Measurements from ENCODE around the gene KEAP1. TPM values are rescaled to one million over a fixed set of nuclear protein-coding genes. Genes with fewer than 3 reads are reported as not detected.
"Not testable (repeated sequence)": the region's sequence is repeated elsewhere in the genome, so short reads cannot be mapped to it uniquely, and the experiment has no call there.

KEAP1 gene
- polyA plus RNA-seq (2013, experiment 1 of 2) = 40.1 TPM
- polyA plus RNA-seq (2013, experiment 2 of 2) = 37.6 TPM

- Histone ChIP-seq H3K14ac (ENCODE audit: low read length in 2 of 2) (peak within 1 kb of the TSS in 1 of 2 experiments; percentile 97), H2BK5ac (ENCODE audit: low read depth, low read length, poor library complexity, severe bottlenecking) (peak within 1 kb of the TSS; percentile 95), H3K36me3 (ENCODE audit: control insufficient read depth in 1 of 2, insufficient read depth in 2 of 2, low read depth in 1 of 2, low read length in 2 of 2) (peaks cover 14 to 20% of the 10 kb centered on the region in 2 experiments), H2BK15ac (ENCODE audit: low read depth, poor library complexity, severe bottlenecking) (peak within 1 kb of the TSS; percentile 98), H3K9ac (ENCODE audit: low read length) (peak within 1 kb of the TSS; percentile 97), H3K18ac (ENCODE audit: low read depth in 1 of 2, low read length in 2 of 2) (peak within 1 kb of the TSS; percentile 95 to 99), H3K4me3 (ENCODE audit: insufficient read depth in 1 of 2, low read depth in 1 of 2, low read length in 2 of 2) (peak within 1 kb of the TSS; percentile 75 to 93), H3K27ac (ENCODE audit: low read length, poor library complexity, severe bottlenecking) (peak within 1 kb of the TSS; percentile 42), H3K23ac (ENCODE audit: low read length in 2 of 2) (peak within 1 kb of the TSS in 1 of 2 experiments; percentile 98), H4K91ac (ENCODE audit: low read length) (peak within 1 kb of the TSS; percentile 98), H2AK5ac (ENCODE audit: low read length, severe bottlenecking) (no peak within 1 kb of the TSS), H3K79me1 (replicated peaks; ENCODE audit: low read length, poor library complexity, severe bottlenecking) (peaks cover 13% of the 10 kb centered on the region), H3K9me3 (ENCODE audit: control insufficient read depth, low read length) (no peaks in the 10 kb centered on the region), H3K27me3 (ENCODE audit: control insufficient read depth in 1 of 2, insufficient read depth in 1 of 2, low read length in 2 of 2) (peaks cover 0 to 2% of the 10 kb centered on the region in 2 experiments), H2AFZ (ENCODE audit: low read depth, low read length) (peak within 1 kb of the TSS; percentile 66), H2BK120ac (ENCODE audit: low read depth, low read length) (peak within 1 kb of the TSS; percentile 100), H2BK12ac (ENCODE audit: low read length in 2 of 2) (peak within 1 kb of the TSS; percentile 9 to 95), H3K4me1 (ENCODE audit: control insufficient read depth, insufficient read depth, low read depth, low read length) (peaks cover 16% of the 10 kb centered on the region), H3K4me2 (ENCODE audit: low read length, poor library complexity, severe bottlenecking) (peak within 1 kb of the TSS; percentile 83), H3K4ac (ENCODE audit: low read depth in 1 of 2, low read length in 2 of 2) (peak within 1 kb of the TSS; percentile 86 to 95), H4K8ac (ENCODE audit: low read length) (peak within 1 kb of the TSS; percentile 97)
- 9% methylated on average over 63 of the region's 73 CpGs for WGBS
- peak; percentile 54 for DNase-seq
These were observed at the start of gene KEAP1 for GRCh38 chr19:10503002-10503789. Gene KEAP1 (minus strand): TSS chr19:10503356. CDS start chr19:10500033, 3,323 bp downstream.

- Histone ChIP-seq H4K91ac (ENCODE audit: low read length) (no peak overlapping the region), H3K23ac (ENCODE audit: low read length in 2 of 2) (no peak overlapping the region), H3K4me2 (ENCODE audit: low read length, poor library complexity, severe bottlenecking) (no peak overlapping the region), H3K27ac (ENCODE audit: low read length, poor library complexity, severe bottlenecking) (no peak overlapping the region), H3K9ac (ENCODE audit: low read length) (no peak overlapping the region), H2AFZ (ENCODE audit: low read depth, low read length) (no peak overlapping the region), H3K36me3 (ENCODE audit: control insufficient read depth in 1 of 2, insufficient read depth in 2 of 2, low read depth in 1 of 2, low read length in 2 of 2) (peaks cover 68 to 77% of the 10 kb centered on the region in 2 experiments), H3K18ac (ENCODE audit: low read depth in 1 of 2, low read length in 2 of 2) (no peak overlapping the region), H3K4me1 (ENCODE audit: control insufficient read depth, insufficient read depth, low read depth, low read length) (no peaks in the 10 kb centered on the region), H3K79me1 (replicated peaks; ENCODE audit: low read length, poor library complexity, severe bottlenecking) (peaks cover 20% of the 10 kb centered on the region), H2BK120ac (ENCODE audit: low read depth, low read length) (no peak overlapping the region), H2AK5ac (ENCODE audit: low read length, severe bottlenecking) (no peak overlapping the region), H2BK5ac (ENCODE audit: low read depth, low read length, poor library complexity, severe bottlenecking) (no peak overlapping the region), H3K4me3 (ENCODE audit: insufficient read depth in 1 of 2, low read depth in 1 of 2, low read length in 2 of 2) (no peak overlapping the region), H3K14ac (ENCODE audit: low read length in 2 of 2) (no peak overlapping the region), H3K9me3 (ENCODE audit: control insufficient read depth, low read length) (no peaks in the 10 kb centered on the region), H3K4ac (ENCODE audit: low read depth in 1 of 2, low read length in 2 of 2) (no peak overlapping the region), H2BK15ac (ENCODE audit: low read depth, poor library complexity, severe bottlenecking) (no peak overlapping the region), H4K8ac (ENCODE audit: low read length) (no peak overlapping the region), H3K27me3 (ENCODE audit: control insufficient read depth in 1 of 2, insufficient read depth in 1 of 2, low read length in 2 of 2) (no peaks in the 10 kb centered on the region), H2BK12ac (ENCODE audit: low read length in 2 of 2) (no peak overlapping the region)
- 95% methylated on average over 11 of the region's 12 CpGs for WGBS
- DNase-seq = peak; percentile 30
These were observed 49.4 kb upstream of the KEAP1 start for GRCh38 chr19:10552510-10553053.

- Histone ChIP-seq H4K8ac (ENCODE audit: low read length) (no peak overlapping the region), H3K27ac (ENCODE audit: low read length, poor library complexity, severe bottlenecking) (no peak overlapping the region), H2BK12ac (ENCODE audit: low read length in 2 of 2) (peak overlapping the region in 1 of 2 experiments; percentile 12), H2BK5ac (ENCODE audit: low read depth, low read length, poor library complexity, severe bottlenecking) (no peak overlapping the region), H3K4me1 (ENCODE audit: control insufficient read depth, insufficient read depth, low read depth, low read length) (no peaks in the 10 kb centered on the region), H3K4me2 (ENCODE audit: low read length, poor library complexity, severe bottlenecking) (no peak overlapping the region), H3K27me3 (ENCODE audit: control insufficient read depth in 1 of 2, insufficient read depth in 1 of 2, low read length in 2 of 2) (no peaks in the 10 kb centered on the region), H3K9ac (ENCODE audit: low read length) (no peak overlapping the region), H4K91ac (ENCODE audit: low read length) (no peak overlapping the region), H2AK5ac (ENCODE audit: low read length, severe bottlenecking) (no peak overlapping the region), H3K23ac (ENCODE audit: low read length in 2 of 2) (no peak overlapping the region), H3K79me1 (replicated peaks; ENCODE audit: low read length, poor library complexity, severe bottlenecking) (peaks cover 21% of the 10 kb centered on the region), H2BK15ac (ENCODE audit: low read depth, poor library complexity, severe bottlenecking) (no peak overlapping the region), H3K18ac (ENCODE audit: low read depth in 1 of 2, low read length in 2 of 2) (no peak overlapping the region), H3K14ac (ENCODE audit: low read length in 2 of 2) (no peak overlapping the region), H3K4me3 (ENCODE audit: insufficient read depth in 1 of 2, low read depth in 1 of 2, low read length in 2 of 2) (no peak overlapping the region), H3K36me3 (ENCODE audit: control insufficient read depth in 1 of 2, insufficient read depth in 2 of 2, low read depth in 1 of 2, low read length in 2 of 2) (peaks cover 69 to 77% of the 10 kb centered on the region in 2 experiments), H2BK120ac (ENCODE audit: low read depth, low read length) (no peak overlapping the region), H3K4ac (ENCODE audit: low read depth in 1 of 2, low read length in 2 of 2) (no peak overlapping the region), H3K9me3 (ENCODE audit: control insufficient read depth, low read length) (no peaks in the 10 kb centered on the region), H2AFZ (ENCODE audit: low read depth, low read length) (no peak overlapping the region)
- peak; percentile 52 for DNase-seq
- 95% methylated on average over 10 of the region's 12 CpGs for WGBS
These were observed 48.6 kb upstream of the KEAP1 start for GRCh38 chr19:10551698-10552301.

- H2BK12ac ChIP-seq (ENCODE audit: low read length in 2 of 2); H2BK5ac ChIP-seq (ENCODE audit: low read depth, low read length, poor library complexity, severe bottlenecking); H3K14ac ChIP-seq (ENCODE audit: low read length in 2 of 2); H4K8ac ChIP-seq (ENCODE audit: low read length); H2BK120ac ChIP-seq (ENCODE audit: low read depth, low read length); H3K9ac ChIP-seq (ENCODE audit: low read length); H3K27ac ChIP-seq (ENCODE audit: low read length, poor library complexity, severe bottlenecking); H3K23ac ChIP-seq (ENCODE audit: low read length in 2 of 2); H3K4me3 ChIP-seq (ENCODE audit: insufficient read depth in 1 of 2, low read depth in 1 of 2, low read length in 2 of 2); DNase-seq; H3K4me1 ChIP-seq (ENCODE audit: control insufficient read depth, insufficient read depth, low read depth, low read length); H2AFZ ChIP-seq (ENCODE audit: low read depth, low read length); H3K9me3 ChIP-seq (ENCODE audit: control insufficient read depth, low read length); H3K4ac ChIP-seq (ENCODE audit: low read depth in 1 of 2, low read length in 2 of 2); H2AK5ac ChIP-seq (ENCODE audit: low read length, severe bottlenecking); H4K91ac ChIP-seq (ENCODE audit: low read length); H3K4me2 ChIP-seq (ENCODE audit: low read length, poor library complexity, severe bottlenecking); H2BK15ac ChIP-seq (ENCODE audit: low read depth, poor library complexity, severe bottlenecking); H3K27me3 ChIP-seq (ENCODE audit: control insufficient read depth in 1 of 2, insufficient read depth in 1 of 2, low read length in 2 of 2); H3K18ac ChIP-seq (ENCODE audit: low read depth in 1 of 2, low read length in 2 of 2): not testable (repeated sequence)
- Histone ChIP-seq H3K79me1 (replicated peaks; ENCODE audit: low read length, poor library complexity, severe bottlenecking) (peaks cover 24% of the 10 kb centered on the region), H3K36me3 (ENCODE audit: control insufficient read depth in 1 of 2, insufficient read depth in 2 of 2, low read depth in 1 of 2, low read length in 2 of 2) (peaks cover 64 to 74% of the 10 kb centered on the region in 2 experiments)
- 97% methylated on average over 9 of the region's 9 CpGs for whole genome bisulfite sequencing
These were observed 47.9 kb upstream of the KEAP1 start for GRCh38 chr19:10551006-10551405.
